AG09309 (cell line): Measurements from ENCODE around the gene B4GALNT1.

Experiments
- DNase-seq: peaks from one replicate; pipeline ENCODE4 v3.0.0-alpha.2; 2010; ENCODE audit warnings: low read depth
- H3K4me3 ChIP-seq: 2 replicates; pipeline ENCODE4 v1.5.1; 2011; ENCODE audit warnings: mild to moderate bottlenecking, low read depth, low read length, moderate library complexity; ENCODE audit not compliant: control insufficient read depth
- TF ChIP-seq, protein P1 (sequence below): IDR thresholded peaks from 2 replicates; pipeline ENCODE4 v1.5.1; 2011; ENCODE audit warnings: mild to moderate bottlenecking, low read depth, low read length, inconsistent platforms; ENCODE audit not compliant: insufficient read depth, control insufficient read depth; ENCODE audit errors: missing control alignments

B4GALNT1 gene

DNA sequence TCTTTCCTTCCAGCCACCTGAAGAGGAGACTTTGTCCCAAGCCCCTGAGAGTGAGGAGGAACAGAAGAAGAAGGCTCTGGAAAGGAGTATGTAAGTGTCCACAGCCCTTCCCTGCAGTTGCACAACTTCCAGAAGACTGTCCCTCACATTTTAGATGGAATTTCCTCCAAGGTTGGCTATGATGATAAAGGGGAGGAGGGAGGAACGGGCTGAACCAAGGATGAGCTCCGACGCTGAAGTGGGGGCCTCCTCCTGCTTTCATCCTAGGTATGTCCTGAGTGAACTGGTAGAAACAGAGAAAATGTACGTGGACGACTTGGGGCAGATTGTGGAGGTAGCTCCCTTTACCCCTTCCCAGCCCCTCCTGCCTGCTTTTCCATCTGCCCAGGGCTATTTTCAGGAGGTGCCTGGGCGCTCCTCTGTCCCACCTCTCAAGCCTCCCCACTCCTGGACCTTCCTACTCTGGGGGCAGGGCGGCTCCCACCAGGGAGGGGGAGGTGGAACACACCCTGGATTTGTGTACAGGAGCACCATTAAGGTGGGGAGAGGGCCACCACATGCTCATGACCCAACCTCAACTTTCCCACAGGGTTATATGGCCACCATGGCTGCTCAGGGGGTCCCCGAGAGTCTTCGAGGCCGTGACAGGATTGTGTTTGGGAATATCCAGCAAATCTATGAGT lies 19.4 kb downstream of the B4GALNT1 start:
- no peak overlapping the region for H3K4me3 ChIP-seq
- DNase-seq = no peak
- TF ChIP-seq, protein P1, sequence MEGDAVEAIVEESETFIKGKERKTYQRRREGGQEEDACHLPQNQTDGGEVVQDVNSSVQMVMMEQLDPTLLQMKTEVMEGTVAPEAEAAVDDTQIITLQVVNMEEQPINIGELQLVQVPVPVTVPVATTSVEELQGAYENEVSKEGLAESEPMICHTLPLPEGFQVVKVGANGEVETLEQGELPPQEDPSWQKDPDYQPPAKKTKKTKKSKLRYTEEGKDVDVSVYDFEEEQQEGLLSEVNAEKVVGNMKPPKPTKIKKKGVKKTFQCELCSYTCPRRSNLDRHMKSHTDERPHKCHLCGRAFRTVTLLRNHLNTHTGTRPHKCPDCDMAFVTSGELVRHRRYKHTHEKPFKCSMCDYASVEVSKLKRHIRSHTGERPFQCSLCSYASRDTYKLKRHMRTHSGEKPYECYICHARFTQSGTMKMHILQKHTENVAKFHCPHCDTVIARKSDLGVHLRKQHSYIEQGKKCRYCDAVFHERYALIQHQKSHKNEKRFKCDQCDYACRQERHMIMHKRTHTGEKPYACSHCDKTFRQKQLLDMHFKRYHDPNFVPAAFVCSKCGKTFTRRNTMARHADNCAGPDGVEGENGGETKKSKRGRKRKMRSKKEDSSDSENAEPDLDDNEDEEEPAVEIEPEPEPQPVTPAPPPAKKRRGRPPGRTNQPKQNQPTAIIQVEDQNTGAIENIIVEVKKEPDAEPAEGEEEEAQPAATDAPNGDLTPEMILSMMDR = no peak

- no peak overlapping the region for H3K4me3 ChIP-seq
- no peak for DNase-seq
- TF ChIP-seq, protein P1 = no peak
Measured at GRCh38 chr12:57612711-57613426, 20.1 kb downstream of the B4GALNT1 start.

DNA sequence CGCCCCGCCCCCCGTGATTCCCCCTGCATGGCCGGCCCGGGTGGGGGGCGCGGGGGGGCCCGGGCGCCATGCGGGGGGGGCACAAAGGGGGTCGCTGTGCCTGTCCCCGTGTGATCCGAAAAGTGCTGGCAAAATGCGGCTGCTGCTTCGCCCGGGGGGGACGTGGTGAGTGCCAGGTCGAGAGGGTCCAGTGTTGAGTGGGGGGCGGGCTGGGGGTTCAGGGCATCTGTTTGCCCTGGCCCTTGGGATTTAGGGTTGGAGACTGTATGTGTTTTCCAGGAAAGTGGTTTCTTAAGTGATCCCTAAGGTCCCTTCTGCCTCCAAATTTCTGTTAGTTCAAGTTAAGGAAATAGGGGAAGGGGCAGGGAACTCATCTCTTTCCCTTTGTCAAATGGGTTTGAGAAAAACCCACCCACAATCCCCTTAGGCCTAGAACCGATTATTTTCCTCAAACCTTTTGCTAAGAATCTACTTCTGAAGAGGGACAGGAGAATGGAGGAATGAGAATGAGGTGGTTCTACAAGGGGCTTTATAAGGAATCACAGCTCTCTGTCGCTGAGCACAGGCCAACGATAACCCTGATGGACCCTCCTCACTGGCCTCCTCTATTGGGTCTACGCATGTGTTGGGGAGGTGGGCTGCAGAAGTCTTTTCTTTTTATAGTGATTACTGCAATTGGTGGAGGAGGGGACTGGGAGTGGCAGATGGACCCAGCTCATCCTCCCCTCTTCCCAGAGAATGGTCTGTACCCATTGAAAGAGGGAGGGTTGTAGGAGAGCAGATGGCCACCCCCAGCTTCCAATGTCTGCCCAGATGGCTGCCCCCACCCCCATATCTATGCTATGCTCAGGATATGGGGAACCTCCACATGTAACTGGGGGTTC lies 20.9 kb downstream of the B4GALNT1 start:
- DNase-seq = no peak
- peak overlapping the region; percentile 74 for H3K4me3 ChIP-seq
- TF ChIP-seq, protein P1 = no peak

- H3K4me3 ChIP-seq = peak within 1 kb of the TSS; percentile 74
- DNase-seq = no peak
- TF ChIP-seq, protein P1 = no peak
Measured at GRCh38 chr12:57611108-57611826, 21.7 kb downstream of the B4GALNT1 start, which contains the start of gene ARHGEF25. ARHGEF25 (plus strand) TSS chr12:57611435; CDS start chr12:57611895, 460 bp downstream.

DNA sequence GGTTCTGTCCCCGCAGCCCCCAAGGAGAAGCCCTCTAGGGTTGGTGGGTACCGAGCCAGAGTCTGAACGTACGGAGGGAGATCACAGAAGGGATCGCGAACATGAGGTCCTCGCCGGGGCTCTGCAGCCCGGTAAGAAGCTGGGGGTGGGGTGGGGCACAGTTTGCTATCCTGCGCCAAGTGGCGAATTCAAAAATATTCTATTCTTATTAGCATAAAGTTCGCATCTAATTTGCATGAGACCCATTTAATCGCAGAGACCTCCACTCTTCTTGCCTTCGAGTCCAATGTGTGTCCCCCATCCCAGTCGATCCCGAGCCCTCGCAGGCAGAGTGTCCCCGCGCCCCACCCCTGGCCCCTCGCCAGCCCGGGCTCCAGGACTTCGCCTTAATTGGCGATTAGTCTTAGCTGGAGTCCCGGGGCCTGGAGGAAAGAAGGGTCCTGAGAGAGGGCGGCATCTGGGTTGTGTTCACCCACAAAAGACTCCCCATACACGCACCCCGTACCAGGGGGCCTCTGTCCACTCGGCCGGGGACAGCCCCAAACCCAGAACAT lies 22.4 kb downstream of the B4GALNT1 start:
- no peak for DNase-seq
- TF ChIP-seq, protein P1 = no peak
- H3K4me3 ChIP-seq = peak overlapping the region; percentile 74
